ENCODE results near the gene LMCD1.

- TF ChIP-seq POLR2AphosphoS5 (IDR thresholded peaks at IDR 0.05), result no peak
- TF ChIP-seq CTCF (IDR thresholded peaks at IDR 0.05), result no peak
Measured at GRCh38 chr3:8579096-8579495, 77.5 kb downstream of the LMCD1 start.
